ENCODE results near the gene GRB14. TPM values are rescaled to one million over a fixed set of nuclear protein-coding genes. Genes with fewer than 3 reads are reported as not detected.

GRB14 gene
- total and polyA plus RNA-seq, 2 of the 13 experiments (the other 11 are each of a cell fraction or from before 2014, with no cell fraction given): 4.6 to 5.8 TPM

DNA sequence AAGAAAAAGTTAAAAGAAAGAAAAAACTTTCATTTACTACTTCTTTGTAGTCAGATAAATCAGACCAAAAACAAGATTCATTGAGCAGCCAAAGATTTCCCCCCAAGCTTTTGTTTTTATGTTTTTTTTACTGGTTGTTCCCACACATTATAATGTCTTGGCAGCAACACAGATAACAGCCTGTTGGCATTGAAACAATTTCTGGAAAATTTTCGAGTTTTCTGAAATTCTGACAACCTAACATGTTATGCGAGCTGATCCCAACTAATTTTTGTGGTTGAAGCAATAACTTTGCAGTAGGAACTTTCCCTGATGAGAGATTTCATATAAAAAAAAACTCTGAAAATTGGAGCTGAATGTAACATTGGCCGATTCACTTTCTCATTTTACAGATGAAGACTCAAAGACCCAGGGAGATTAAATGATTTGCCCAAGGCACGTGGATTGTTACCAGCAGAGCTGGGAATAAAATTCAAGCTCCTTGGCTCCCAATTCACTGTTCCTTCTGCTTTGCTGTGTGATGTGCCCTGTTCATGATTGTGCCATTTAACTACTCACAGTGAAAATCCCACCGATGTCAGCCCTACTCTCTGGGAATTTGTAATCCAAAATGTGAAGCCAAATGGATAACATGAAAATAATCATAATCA, 167.5 kb downstream of the GRB14 start:
- H3K4me2 ChIP-seq (ENCODE audit: low read depth, low read length): no peak overlapping the region
- H3K9me3 ChIP-seq (ENCODE audit: low read length): no peaks in the 10 kb centered on the region
- no peak overlapping the region for H3K27ac ChIP-seq (ENCODE audit: extremely low read length, insufficient read depth, low read length)
- H3K4me1 ChIP-seq (ENCODE audit: insufficient read depth, low read length): no peaks in the 10 kb centered on the region
- POLR2A ChIA-PET: no interaction called here
- no peaks in the 10 kb centered on the region for H3K79me2 ChIP-seq (ENCODE audit: insufficient read depth, low read length)
- no TSS peak for BruUV-seq (replicated peaks)
- in situ Hi-C loops (cut with HindIII; ENCODE audit: extremely low pct_ligation_motif_present, low pct_unique_long_range_greater_than_20kb): no loop called here
- H3K27me3 ChIP-seq (ENCODE audit: control insufficient read depth in 1 of 2, insufficient read depth in 2 of 2, low read length in 2 of 2): peaks cover 0 to 25% of the 10 kb centered on the region in 2 experiments; a peak in 2 of 5 replicates
- H2AFZ ChIP-seq (ENCODE audit: low read length): no peak overlapping the region
- 2% methylated on average over 5 of the region's 5 CpGs for WGBS (ENCODE audit: low lambda C conversion rate)
- no peak for ATAC-seq
- H3K9ac ChIP-seq (ENCODE audit: insufficient read depth, low read depth, low read length): no peak overlapping the region
- no peak overlapping the region for H3K4me3 ChIP-seq (replicated peaks in 1 of 3; ENCODE audit: insufficient read depth in 1 of 3, low read depth in 2 of 3, low read length in 3 of 3)
- no peak for DNase-seq (ENCODE audit: low spot score)
- CTCF ChIA-PET (ENCODE audit: low intra/inter-chr PET ratio, low total read pairs): no interaction called here
- intact Hi-C loops (cut with micrococcal nuclease; ENCODE audit: unreplicated experiment): no loop called here
- no peak for TF ChIP-seq ZNF616 (CRISPR knock-in tag; IDR thresholded peaks at IDR 0.05; ENCODE audit: low read depth)
- TF ChIP-seq ATF7 (IDR thresholded peaks at IDR 0.05): 0 out of 2 replicates have a peak, but pooled peaks have one; percentile 28
- TF ChIP-seq ATF7 (CRISPR knock-in tag; IDR thresholded peaks at IDR 0.05): no peak
- no peaks in the 10 kb centered on the region for H3K36me3 ChIP-seq (replicated peaks in 1 of 2; ENCODE audit: control insufficient read depth in 1 of 2, insufficient read depth in 2 of 2, low read length in 2 of 2)
- FAIRE-seq: no peak
- H4K20me1 ChIP-seq (ENCODE audit: insufficient read depth, low read length): no peaks in the 10 kb centered on the region

DNA sequence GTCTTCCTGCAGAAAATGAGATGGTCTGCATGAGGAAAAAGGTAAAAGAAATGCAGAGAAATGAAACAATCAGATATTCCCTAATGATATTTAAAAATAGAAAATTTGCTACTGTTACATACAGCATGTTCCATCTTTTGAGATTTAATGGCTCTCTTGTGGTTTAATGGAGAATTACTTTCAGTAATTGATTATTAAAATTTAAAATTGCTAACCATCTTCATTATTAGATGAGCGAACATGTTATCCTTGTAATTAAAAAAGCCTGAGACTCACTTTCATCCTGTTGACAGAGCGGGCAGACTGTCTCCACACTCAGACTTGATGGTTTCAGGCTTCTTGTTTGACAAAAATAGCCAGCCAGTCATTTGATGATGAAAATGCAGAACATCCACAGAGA, 171.0 kb downstream of the GRB14 start:
- no peak for DNase-seq (ENCODE audit: low spot score)
- 31% methylated on average over 2 of the region's 2 CpGs for WGBS (ENCODE audit: low lambda C conversion rate)
- CTCF ChIA-PET (ENCODE audit: low intra/inter-chr PET ratio, low total read pairs): no interaction called here

More for the DNA sequence above, 171.0 kb downstream of the GRB14 start:
- no peaks in the 10 kb centered on the region for H3K9me3 ChIP-seq (ENCODE audit: low read length)
- POLR2A ChIA-PET: no interaction called here
- in situ Hi-C loops (cut with HindIII; ENCODE audit: extremely low pct_ligation_motif_present, low pct_unique_long_range_greater_than_20kb) (no loop called here), intact Hi-C loops (cut with micrococcal nuclease; ENCODE audit: unreplicated experiment) (no loop called here)
- H3K4me2 ChIP-seq (ENCODE audit: low read depth, low read length): no peak overlapping the region
- no TSS peak for BruUV-seq (replicated peaks)
- H3K36me3 ChIP-seq (replicated peaks in 1 of 2; ENCODE audit: control insufficient read depth in 1 of 2, insufficient read depth in 2 of 2, low read length in 2 of 2): no peaks in the 10 kb centered on the region
- peaks cover 0 to 5% of the 10 kb centered on the region in 2 experiments; a peak in 1 of 5 replicates for H3K27me3 ChIP-seq (ENCODE audit: control insufficient read depth in 1 of 2, insufficient read depth in 2 of 2, low read length in 2 of 2)
- no peak overlapping the region for H2AFZ ChIP-seq (ENCODE audit: low read length)
- H3K27ac ChIP-seq (ENCODE audit: extremely low read length, insufficient read depth, low read length): no peak overlapping the region
- no peak overlapping the region for H3K4me3 ChIP-seq (replicated peaks in 1 of 3; ENCODE audit: insufficient read depth in 1 of 3, low read depth in 2 of 3, low read length in 3 of 3)
- H4K20me1 ChIP-seq (ENCODE audit: insufficient read depth, low read length): no peaks in the 10 kb centered on the region
- H3K79me2 ChIP-seq (ENCODE audit: insufficient read depth, low read length): no peaks in the 10 kb centered on the region
- H3K9ac ChIP-seq (ENCODE audit: insufficient read depth, low read depth, low read length): no peak overlapping the region
- no peak for TF ChIP-seq REL (CRISPR knock-in tag; conservative IDR thresholded peaks at IDR 0.05)
- H3K4me1 ChIP-seq (ENCODE audit: insufficient read depth, low read length): no peaks in the 10 kb centered on the region
- FAIRE-seq: no peak
- ATAC-seq: no peak
